ENCODE results near the gene WDR47.

DNA sequence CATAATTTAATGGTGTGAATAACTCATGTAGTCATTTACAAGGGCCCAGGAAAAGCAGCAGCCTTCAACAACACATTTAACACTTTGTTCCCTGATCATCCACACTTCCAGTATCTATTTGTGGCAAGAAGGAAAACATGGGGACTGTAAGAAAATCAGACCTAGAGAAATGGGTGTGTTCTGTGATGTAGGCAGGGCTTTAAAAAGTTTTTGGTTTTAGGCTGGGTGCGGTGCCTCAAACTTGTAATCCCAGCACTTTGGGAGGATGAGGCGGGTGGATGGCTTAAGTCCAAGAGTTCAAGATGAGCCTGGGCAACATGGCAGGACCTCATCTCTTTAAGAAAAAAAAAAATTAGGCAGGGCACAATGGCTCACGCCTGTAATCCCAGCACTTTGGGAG lies 14.2 kb upstream of the WDR47 start:
- TF ChIP-seq, protein P1, sequence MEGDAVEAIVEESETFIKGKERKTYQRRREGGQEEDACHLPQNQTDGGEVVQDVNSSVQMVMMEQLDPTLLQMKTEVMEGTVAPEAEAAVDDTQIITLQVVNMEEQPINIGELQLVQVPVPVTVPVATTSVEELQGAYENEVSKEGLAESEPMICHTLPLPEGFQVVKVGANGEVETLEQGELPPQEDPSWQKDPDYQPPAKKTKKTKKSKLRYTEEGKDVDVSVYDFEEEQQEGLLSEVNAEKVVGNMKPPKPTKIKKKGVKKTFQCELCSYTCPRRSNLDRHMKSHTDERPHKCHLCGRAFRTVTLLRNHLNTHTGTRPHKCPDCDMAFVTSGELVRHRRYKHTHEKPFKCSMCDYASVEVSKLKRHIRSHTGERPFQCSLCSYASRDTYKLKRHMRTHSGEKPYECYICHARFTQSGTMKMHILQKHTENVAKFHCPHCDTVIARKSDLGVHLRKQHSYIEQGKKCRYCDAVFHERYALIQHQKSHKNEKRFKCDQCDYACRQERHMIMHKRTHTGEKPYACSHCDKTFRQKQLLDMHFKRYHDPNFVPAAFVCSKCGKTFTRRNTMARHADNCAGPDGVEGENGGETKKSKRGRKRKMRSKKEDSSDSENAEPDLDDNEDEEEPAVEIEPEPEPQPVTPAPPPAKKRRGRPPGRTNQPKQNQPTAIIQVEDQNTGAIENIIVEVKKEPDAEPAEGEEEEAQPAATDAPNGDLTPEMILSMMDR (IDR thresholded peaks at IDR 0.05): no peak
- TF ChIP-seq POLR2AphosphoS5 (IDR thresholded peaks at IDR 0.05) (no peak), EP300 (IDR thresholded peaks at IDR 0.05) (no peak)
